H1 (cell line): ENCODE data around the gene TBC1D3B. TPM values are rescaled to one million over a fixed set of nuclear protein-coding genes. Genes with fewer than 3 reads are reported as not detected.
"Not testable (repeated sequence)": the region's sequence is repeated elsewhere in the genome, so short reads cannot be mapped to it uniquely, and the experiment has no call there.

Experiments used
- CTCF ChIA-PET: fragments of 300-600 bp; sonication (Branson Sonifier 250); formaldehyde crosslinking; loops from one replicate; lab custom pipeline; 2021; ENCODE audit not compliant: partially characterized antibody; lab: Charles Lee
- POLR2A ChIA-PET: fragments of 300-600 bp; sonication (Branson Sonifier 250); formaldehyde crosslinking; loops from one replicate; lab custom pipeline; 2021; ENCODE audit warnings: inconsistent platforms; ENCODE audit not compliant: partially characterized antibody; lab: Charles Lee
- DNase-seq, 2 experiments: peaks; one replicate each; pipeline versions ENCODE4 v3.0.0 to v3.0.0-alpha.2; 2010 to 2022; ENCODE audit warnings: low spot score in 2 of 2, low read depth in 1 of 2, mixed read lengths in 1 of 2
- FAIRE-seq: peaks from 2 replicates; lab custom pipeline; 2011; peaks lifted over from hg19 to GRCh38; lab: Jason Lieb, UNC
- H2AFZ ChIP-seq: 2 replicates; pipeline ENCODE4 v1.8.1; 2012; ENCODE audit warnings: low read length, inconsistent platforms
- H2AK5ac ChIP-seq: 2 replicates; pipeline ENCODE4 v1.6.1; 2013; ENCODE audit warnings: low read depth, low read length
- H2BK120ac ChIP-seq: replicated peaks from 2 replicates; pipeline ENCODE3; 2013; ENCODE audit warnings: low read depth, low read length, inconsistent platforms
- H2BK12ac ChIP-seq: 2 replicates; pipeline ENCODE4 v1.6.1; 2013; ENCODE audit warnings: low read depth, low read length
- H2BK15ac ChIP-seq: 2 replicates; pipeline ENCODE4 v1.6.1; 2013; ENCODE audit warnings: low read length
- H2BK20ac ChIP-seq: 2 replicates; pipeline ENCODE4 v1.6.1; 2013; ENCODE audit warnings: low read length
- H2BK5ac ChIP-seq: 2 replicates; pipeline ENCODE4 v1.6.1; 2013; ENCODE audit warnings: low read depth, low read length
- H3K14ac ChIP-seq: 2 replicates; pipeline ENCODE4 v1.6.1; 2013; ENCODE audit warnings: inconsistent platforms; ENCODE audit not compliant: insufficient read length
- H3K18ac ChIP-seq: 2 replicates; pipeline ENCODE4 v1.6.1; 2013; ENCODE audit warnings: low read length; ENCODE audit errors: extremely low read depth
- H3K23ac ChIP-seq: 2 replicates; pipeline ENCODE4 v1.6.1; 2013; ENCODE audit warnings: inconsistent platforms; ENCODE audit not compliant: insufficient read length
- H3K23me2 ChIP-seq: 2 replicates; pipeline ENCODE4 v1.6.1; 2013; ENCODE audit warnings: low read depth, low read length
- H3K27ac ChIP-seq: 2 replicates; pipeline ENCODE4 v1.6.1; 2011; ENCODE audit warnings: low read depth, low read length, inconsistent platforms
- H3K27me3 ChIP-seq, 4 experiments: replicated peaks in 1 of 4; 1 replicate in 1 of 4; 2 replicates in 3 of 4; pipeline versions ENCODE4 v1.6.1 to v1.8.1; 2011 to 2013; ENCODE audit warnings: low read length in 3 of 4, mild to moderate bottlenecking in 3 of 4, inconsistent platforms in 2 of 4, mixed read lengths in 2 of 4, moderate library complexity in 1 of 4; ENCODE audit not compliant: control insufficient read depth in 3 of 4, insufficient read depth in 3 of 4; ENCODE audit errors: extremely low read depth in 1 of 4
- H3K36me3 ChIP-seq, 4 experiments: 2 replicates each; pipeline versions ENCODE4 v1.6.1 to v1.8.1; 2011 to 2013; ENCODE audit warnings: mild to moderate bottlenecking in 4 of 4, low read length in 3 of 4, moderate library complexity in 2 of 4, control low read depth in 1 of 4, inconsistent platforms in 1 of 4; ENCODE audit not compliant: insufficient read depth in 4 of 4, control insufficient read depth in 2 of 4
- H3K4ac ChIP-seq: replicated peaks from 2 replicates; pipeline ENCODE3; 2013; ENCODE audit warnings: low read length, low read depth, mixed read lengths, inconsistent platforms; ENCODE audit not compliant: insufficient read length
- H3K4me1 ChIP-seq, 4 experiments: replicated peaks in 1 of 4; 1 replicate in 1 of 4; 2 replicates in 3 of 4; pipeline versions ENCODE4 v1.6.1 to v1.8.1; 2011 to 2013; ENCODE audit warnings: low read length in 3 of 4, inconsistent platforms in 2 of 4, mixed read lengths in 1 of 4; ENCODE audit not compliant: insufficient read depth in 4 of 4, control insufficient read depth in 3 of 4
- H3K4me2 ChIP-seq, 2 experiments: 2 replicates each; pipeline versions ENCODE4 v1.6.1 to v1.8.1; 2011 to 2013; ENCODE audit warnings: low read depth in 2 of 2, low read length in 2 of 2, control low read depth in 1 of 2, inconsistent platforms in 1 of 2, mild to moderate bottlenecking in 1 of 2; ENCODE audit not compliant: insufficient read depth in 1 of 2
- H3K4me3 ChIP-seq, 4 experiments: fragments of 200-600, 300-600 bp in 1 of 4; sonication (generic), shearing (Covaris generic), sonication (Bioruptor Twin) in 1 of 4; 2 replicates each; pipeline versions ENCODE4 v1.5.1 to v1.8.1; 2011 to 2016; ENCODE audit warnings: low read length in 4 of 4, low read depth in 3 of 4, control low read depth in 2 of 4, inconsistent platforms in 2 of 4, mild to moderate bottlenecking in 2 of 4, mixed read lengths in 1 of 4, moderate library complexity in 1 of 4; ENCODE audit not compliant: insufficient read depth in 2 of 4; ENCODE audit errors: extremely low read depth in 1 of 4
- H3K56ac ChIP-seq: replicated peaks from 2 replicates; pipeline ENCODE3; 2013; ENCODE audit warnings: low read depth, mild to moderate bottlenecking, mixed read lengths, low read length, inconsistent platforms; ENCODE audit not compliant: insufficient read length
- H3K79me1 ChIP-seq: 2 replicates; pipeline ENCODE4 v1.6.1; 2013; ENCODE audit warnings: low read depth, low read length, control low read depth
- H3K79me2 ChIP-seq, 2 experiments: 2 replicates each; pipeline versions ENCODE4 v1.6.1 to v1.8.1; 2012 to 2013; ENCODE audit warnings: low read length in 2 of 2, mild to moderate bottlenecking in 2 of 2, inconsistent platforms in 1 of 2; ENCODE audit not compliant: insufficient read depth in 2 of 2, control insufficient read depth in 1 of 2
- H3K9ac ChIP-seq, 4 experiments: replicated peaks in 1 of 4; 1 replicate in 1 of 4; 2 replicates in 3 of 4; pipeline versions ENCODE4 v1.6.1 to v1.8.1; 2011 to 2013; ENCODE audit warnings: low read depth in 3 of 4, low read length in 3 of 4, control low read depth in 2 of 4, mild to moderate bottlenecking in 2 of 4, moderate library complexity in 2 of 4, inconsistent platforms in 1 of 4; ENCODE audit errors: extremely low read depth in 1 of 4
- H3K9me3 ChIP-seq, 2 experiments: 2 replicates each; pipeline versions ENCODE4 v1.6.1 to v1.8.1; 2012 to 2013; ENCODE audit warnings: mild to moderate bottlenecking in 2 of 2, moderate library complexity in 2 of 2, control low read depth in 1 of 2, inconsistent platforms in 1 of 2, low read depth in 1 of 2, low read length in 1 of 2, mixed read lengths in 1 of 2; ENCODE audit not compliant: insufficient read depth in 2 of 2
- H4K20me1 ChIP-seq, 2 experiments: replicated peaks in 1 of 2; 2 replicates each; pipeline versions ENCODE3 to v1.8.1; 2011 to 2013; ENCODE audit warnings: inconsistent platforms in 2 of 2, low read length in 2 of 2, mild to moderate bottlenecking in 1 of 2; ENCODE audit not compliant: insufficient read depth in 2 of 2, control insufficient read depth in 1 of 2
- H4K5ac ChIP-seq: 2 replicates; pipeline ENCODE4 v1.6.1; 2013; ENCODE audit warnings: low read length, low read depth, mixed read lengths, inconsistent platforms; ENCODE audit not compliant: insufficient read length
- H4K8ac ChIP-seq: 2 replicates; pipeline ENCODE4 v1.8.0; 2013; ENCODE audit warnings: mild to moderate bottlenecking, moderate library complexity, low read length, inconsistent platforms; ENCODE audit not compliant: insufficient read depth; ENCODE audit errors: extremely low read depth
- H4K91ac ChIP-seq: replicated peaks from 2 replicates; pipeline ENCODE3; 2013; ENCODE audit warnings: low read length, mixed read lengths, inconsistent platforms; ENCODE audit not compliant: insufficient read length
- WGBS, 2 experiments: shearing (Covaris generic) in 1 of 2; methylation state at CpG; one replicate each; pipeline versions ENCODE4 v1.1.6 to v1.1.7; 2013 to 2015; ENCODE audit warnings: low lambda C conversion rate in 2 of 2, mixed read lengths in 2 of 2, inconsistent platforms in 1 of 2, low coverage in 1 of 2, missing lambda C conversion rate in 1 of 2; ENCODE audit not compliant: insufficient replicate concordance in 2 of 2, insufficient coverage in 1 of 2, insufficient read length in 1 of 2; ENCODE audit errors: extremely low coverage in 1 of 2, missing lambda C conversion rate in 1 of 2; 5-methylcytosine and 5-hydroxymethylcytosine counted together
- polyA plus RNA-seq, 7 experiments: library from polyadenylated mRNA; depleted of rRNA in 3 of 7; stranded (reverse) in 5 of 7; unstranded in 2 of 7; fragments of >200 nt in 5 of 7; fragments of 200-250 nt in 2 of 7; gene quantifications; 1 replicate in 5 of 7; 2 replicates in 1 of 7; 4 replicates in 1 of 7; pipeline versions ENCODE4 v1.2.1 to v1.2.3, GENCODE V29; 2011 to 2013; ENCODE audit warnings: missing spikeins in 2 of 7, mixed read lengths in 2 of 7
- total RNA-seq: library from RNA; stranded (reverse); fragmentation: NEBNext Ultra II Directional; extraction: Animal tissue kit (Norgen Biotek cat#: 25700); gene quantifications from 2 replicates; pipeline ENCODE4 v1.2.1, GENCODE V29; 2021

The TBC1D3B gene
- total and polyA plus RNA-seq, 2 of the 8 experiments (the other 6 are each of a cell fraction or from before 2014, with no cell fraction given), result 0.54 to 6.2 TPM

DNA sequence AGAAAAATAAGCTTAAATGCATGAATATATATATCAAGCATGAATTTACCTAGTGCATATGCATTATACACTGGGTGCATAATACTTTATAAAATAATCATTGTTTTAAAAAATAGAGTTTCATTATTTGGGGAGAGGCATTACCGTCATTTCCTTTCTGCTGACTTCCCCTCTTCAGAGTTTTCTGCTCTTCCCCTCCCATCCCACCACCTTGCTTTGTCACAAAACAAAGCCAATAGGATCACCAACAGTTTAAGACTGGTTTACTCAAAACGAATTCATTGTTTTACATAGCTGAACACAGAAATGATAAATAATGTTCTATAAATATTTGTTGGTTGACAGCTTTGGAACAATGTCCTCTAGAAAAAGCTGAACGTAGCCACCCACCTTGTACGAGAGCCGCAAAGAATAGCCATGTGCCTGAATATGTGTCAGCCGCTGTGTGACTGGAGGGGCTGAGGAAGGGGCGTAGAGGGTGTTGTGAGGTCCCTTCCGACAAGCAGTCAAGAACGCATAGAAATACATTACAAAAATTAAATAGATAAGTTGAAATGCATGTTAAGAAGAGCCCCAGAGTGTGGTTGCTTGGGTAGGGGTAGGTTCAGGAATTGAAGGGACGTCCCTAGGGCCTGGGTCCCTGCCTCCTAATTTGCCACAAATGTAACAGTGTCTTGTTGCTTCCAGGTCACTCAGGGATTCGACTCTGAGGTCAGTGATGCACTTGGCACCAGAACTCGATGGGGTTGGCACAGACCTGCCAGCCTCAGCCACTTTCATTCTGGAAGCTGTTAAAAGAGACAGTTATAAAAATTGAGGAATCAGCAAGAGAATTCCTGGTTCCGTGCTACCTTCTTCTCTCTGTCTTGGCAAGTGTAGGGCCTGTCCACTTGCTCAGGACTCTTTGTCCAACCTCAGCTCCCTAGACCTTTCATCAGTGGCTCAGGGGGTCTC lies 10.7 kb upstream of the TBC1D3B start:
- H4K91ac ChIP-seq, H3K23me2 ChIP-seq, H3K4me2 ChIP-seq, H2BK20ac ChIP-seq, H2AK5ac ChIP-seq, H3K23ac ChIP-seq, H2BK120ac ChIP-seq, H4K20me1 ChIP-seq, H3K4me3 ChIP-seq, H3K79me1 ChIP-seq, POLR2A ChIA-PET, H3K4ac ChIP-seq, H3K27ac ChIP-seq, H3K14ac ChIP-seq, H3K79me2 ChIP-seq, H2AFZ ChIP-seq, DNase-seq, H3K36me3 ChIP-seq, H3K56ac ChIP-seq, H4K5ac ChIP-seq, H3K9me3 ChIP-seq, H3K4me1 ChIP-seq, H2BK5ac ChIP-seq, H4K8ac ChIP-seq, H3K9ac ChIP-seq, H2BK15ac ChIP-seq, FAIRE-seq, H3K18ac ChIP-seq, H2BK12ac ChIP-seq: not testable (repeated sequence)
- WGBS, 2 experiments, result 86% methylated on average over 13 of the region's 13 CpGs; no CpG with 5 or more reads in 1 of the 2 experiments
- peaks cover 3 to 17% (median 10%) of the 10 kb centered on the region in 4 experiments for H3K27me3 ChIP-seq
- CTCF ChIA-PET, result interaction anchor here (1.0 kb wide), 1 partner anchor 8 kb away, joined by 4 read pairs; no protein-coding TSS in a partner anchor
